ENCODE data around the gene KIF7.

Gene KIF7

GRCh38 chr15:89670971-89671560 is 15.8 kb upstream of the KIF7 start:
- no peak for DNase-seq

GRCh38 chr15:89669941-89670340 is 14.7 kb upstream of the KIF7 start:
- no peak for DNase-seq

GRCh38 chr15:89669309-89669865 is 14.1 kb upstream of the KIF7 start:
- no peak for DNase-seq

GRCh38 chr15:89668171-89668570 is 12.9 kb upstream of the KIF7 start:
- DNase-seq = no peak

GRCh38 chr15:89667706-89667960 is 12.4 kb upstream of the KIF7 start:
- no peak for DNase-seq

GRCh38 chr15:89666858-89667705 is 11.8 kb upstream of the KIF7 start:
- no peak for DNase-seq

GRCh38 chr15:89666184-89666857 is 11.1 kb upstream of the KIF7 start:
- no peak for DNase-seq

- no peak for DNase-seq
Measured at GRCh38 chr15:89665449-89666181, 10.3 kb upstream of the KIF7 start.

GRCh38 chr15:89664441-89665350 is 9.4 kb upstream of the KIF7 start:
- DNase-seq = no peak

GRCh38 chr15:89662893-89663626 is 7.8 kb upstream of the KIF7 start:
- no peak for DNase-seq

GRCh38 chr15:89660556-89660955 is 5.3 kb upstream of the KIF7 start:
- no peak for DNase-seq

GRCh38 chr15:89659295-89659694 is 4.0 kb upstream of the KIF7 start:
- DNase-seq = no peak

GRCh38 chr15:89657686-89658200 is 2.5 kb upstream of the KIF7 start:
- DNase-seq = no peak

- no peak for DNase-seq
Measured at GRCh38 chr15:89656116-89656815, 999 bp upstream of the KIF7 start.

GRCh38 chr15:89654301-89654761 is 936 bp downstream of the KIF7 start:
- DNase-seq = no peak

- DNase-seq = no peak
Measured at GRCh38 chr15:89653578-89653977, 1.7 kb downstream of the KIF7 start.

GRCh38 chr15:89652666-89653065 is 2.6 kb downstream of the KIF7 start:
- DNase-seq = no peak

GRCh38 chr15:89652131-89652530 is 3.1 kb downstream of the KIF7 start:
- DNase-seq = no peak

GRCh38 chr15:89649716-89650115 is 5.6 kb downstream of the KIF7 start:
- no peak for DNase-seq

- DNase-seq = no peak
Measured at GRCh38 chr15:89649013-89649625, 6.1 kb downstream of the KIF7 start.
